Testis (tissue), 3 donors: ENCODE measurements around the gene RANBP17. TPM values are rescaled to one million over a fixed set of nuclear protein-coding genes. Genes with fewer than 3 reads are reported as not detected.
"Not testable (repeated sequence)": the region's sequence is repeated elsewhere in the genome, so short reads cannot be mapped to it uniquely, and the experiment has no call there.

Experiments used
- DNase-seq: peaks from one replicate; pipeline ENCODE4 v3.0.0-alpha.2; 2019
- H3K27ac ChIP-seq, 2 donors: fragments of 200-600 bp; sonication (generic); one replicate each; pipeline ENCODE4 v1.5.1; 2019
- H3K27me3 ChIP-seq: fragments of 200-600 bp; sonication (generic); one replicate; pipeline ENCODE4 v1.5.1; 2019
- H3K36me3 ChIP-seq: fragments of 200-600 bp; sonication (generic); one replicate; pipeline ENCODE4 v1.5.1; 2017; ENCODE audit warnings: low read depth; ENCODE audit errors: missing control alignments
- H3K4me1 ChIP-seq: fragments of 200-600 bp; sonication (generic); one replicate; pipeline ENCODE4 v1.5.1; 2019
- H3K4me3 ChIP-seq, 2 donors: fragments of 200-600 bp; sonication (generic); one replicate each; pipeline ENCODE4 v1.5.1; 2017 to 2019
- H3K9me3 ChIP-seq: fragments of 200-600 bp; sonication (generic); one replicate; pipeline ENCODE4 v1.5.1; 2017
- CTCF ChIP-seq, 3 experiments: fragments of 450-650 bp in 2 of 3; fragments of 200-600 bp in 1 of 3; sonication (generic) in 1 of 3; IDR thresholded peaks; one replicate each; pipeline ENCODE4 v1.5.1; 2016 to 2019; ENCODE audit warnings: antibody characterized with exemption in 3 of 3, mild to moderate bottlenecking in 2 of 3, moderate library complexity in 1 of 3
- POLR2A ChIP-seq: fragments of 450-650 bp; IDR thresholded peaks from one replicate; pipeline ENCODE4 v1.6.1; 2017; ENCODE audit warnings: antibody characterized with exemption, mild to moderate bottlenecking, moderate library complexity
- WGBS, 2 donors: methylation state at CpG; one replicate each; pipeline ENCODE4 v1.1.5; 2018; 5-methylcytosine and 5-hydroxymethylcytosine counted together
- intact Hi-C: fragments of 100-400 bp; cut with DNase I; formaldehyde crosslinking; loops from one replicate; pipeline ENCODE4 v1.15.1; 2023; ENCODE audit warnings: low total_unique reads
- polyA plus RNA-seq: library from polyadenylated mRNA; stranded (reverse); fragments of 350-450 nt; fragmentation: Illumina TruSeq; extraction: RNeasy Lipid Tissue Mini Kit (QIAGEN cat#74804); gene quantifications from one replicate; pipeline ENCODE4 v1.2.3, GENCODE V29; 2014; ENCODE audit warnings: low read depth, low replicate concordance; ENCODE audit not compliant: insufficient read depth
- total RNA-seq, 2 donors: library from RNA; depleted of rRNA; stranded (reverse); fragments of >200 nt; gene quantifications; one replicate each; pipeline ENCODE4 v1.2.3, GENCODE V29; 2016

RANBP17 gene
- total and polyA plus RNA-seq, 3 donors from 2014 or later, result 34.1 to 63.9 (median 58.2) TPM

GRCh38 chr5:171029401-171029800 lies 167.6 kb downstream of the RANBP17 start:
- no peak for DNase-seq
- Histone ChIP-seq H3K4me3 (no peak overlapping the region), H3K4me1 (no peaks in the 10 kb centered on the region), H3K27me3 (no peaks in the 10 kb centered on the region), H3K9me3 (no peaks in the 10 kb centered on the region), H3K36me3 (no peaks in the 10 kb centered on the region), H3K27ac (no peak overlapping the region)
- 92 to 94% methylated on average over 3 of the region's 3 CpGs for WGBS, 2 donors
- intact Hi-C loops, result no loop called here
- TF ChIP-seq POLR2A (no peak), CTCF (IDR thresholded peaks at IDR 0.05) (no peak)

- no peak for TF ChIP-seq CTCF (IDR thresholded peaks at IDR 0.05)
- no peak for TF ChIP-seq POLR2A
- intact Hi-C loops, result no loop called here
- 61 to 66% methylated on average over 2 of the region's 2 CpGs for WGBS, 2 donors
- no peaks in the 10 kb centered on the region for H3K27me3 ChIP-seq
- no peaks in the 10 kb centered on the region for H3K9me3 ChIP-seq
- H3K27ac ChIP-seq, result no peak overlapping the region
- no peaks in the 10 kb centered on the region for H3K4me1 ChIP-seq
- no peaks in the 10 kb centered on the region for H3K36me3 ChIP-seq
- no peak for DNase-seq
- no peak overlapping the region for H3K4me3 ChIP-seq
These were observed 170.2 kb downstream of the RANBP17 start for GRCh38 chr5:171031977-171032376.

GRCh38 chr5:171032435-171032973 lies 170.7 kb downstream of the RANBP17 start:
- intact Hi-C loops, result no loop called here
- WGBS, 2 donors, result 88 to 95% methylated on average over 2 of the region's 2 CpGs

GRCh38 chr5:171041893-171042292 lies 180.1 kb downstream of the RANBP17 start:
- H3K4me1 ChIP-seq, H3K27me3 ChIP-seq, H3K36me3 ChIP-seq, H3K9me3 ChIP-seq, H3K4me3 ChIP-seq, intact Hi-C loops, H3K27ac ChIP-seq, DNase-seq: not testable (repeated sequence)
- WGBS, 2 donors, result 93 to 100% methylated on average over 2 of the region's 2 CpGs

More at GRCh38 chr5:171032435-171032973, 170.7 kb downstream of the RANBP17 start:
- no peaks in the 10 kb centered on the region for H3K36me3 ChIP-seq
- no peak overlapping the region for H3K4me3 ChIP-seq
- H3K27ac ChIP-seq, result no peak overlapping the region
- no peaks in the 10 kb centered on the region for H3K9me3 ChIP-seq
- TF ChIP-seq POLR2A (no peak), CTCF (IDR thresholded peaks at IDR 0.05) (no peak)
- H3K27me3 ChIP-seq, result no peaks in the 10 kb centered on the region
- no peaks in the 10 kb centered on the region for H3K4me1 ChIP-seq
- DNase-seq, result no peak

GRCh38 chr5:171050916-171051315 lies 189.1 kb downstream of the RANBP17 start:
- intact Hi-C loops, result no loop called here
- no peaks in the 10 kb centered on the region for H3K4me1 ChIP-seq
- 93% methylated on average over 1 of the region's 1 CpG for WGBS, 2 donors
- no peak for DNase-seq
- H3K27me3 ChIP-seq, result no peaks in the 10 kb centered on the region
- no peaks in the 10 kb centered on the region for H3K9me3 ChIP-seq
- H3K27ac ChIP-seq, result no peak overlapping the region
- no peak for TF ChIP-seq CTCF (IDR thresholded peaks at IDR 0.05)
- no peak for TF ChIP-seq POLR2A
- no peaks in the 10 kb centered on the region for H3K36me3 ChIP-seq
- no peak overlapping the region for H3K4me3 ChIP-seq
